PFSK-1 (cell line): ENCODE measurements around the gene TPBGL.

Experiments used
- POLR2AphosphoS5 ChIP-seq: IDR thresholded peaks from 2 replicates; pipeline ENCODE4 v1.6.1; 2012; ENCODE audit warnings: low read depth, mild to moderate bottlenecking, control low read depth, low read length, moderate library complexity
- TAF1 ChIP-seq: IDR thresholded peaks from 2 replicates; pipeline ENCODE4 v1.6.1; 2012; ENCODE audit warnings: low read length, control low read depth, borderline replicate concordance; ENCODE audit not compliant: insufficient read depth
- TF ChIP-seq, protein P1 (sequence below), 2 experiments: IDR thresholded peaks; 2 replicates each; pipeline versions ENCODE4 v1.6.1 to v1.8.0; 2011 to 2012; ENCODE audit warnings: low read depth in 2 of 2, low read length in 2 of 2, control low read depth in 1 of 2, inconsistent platforms in 1 of 2, mild to moderate bottlenecking in 1 of 2, moderate library complexity in 1 of 2; ENCODE audit not compliant: insufficient read depth in 1 of 2

DNA sequence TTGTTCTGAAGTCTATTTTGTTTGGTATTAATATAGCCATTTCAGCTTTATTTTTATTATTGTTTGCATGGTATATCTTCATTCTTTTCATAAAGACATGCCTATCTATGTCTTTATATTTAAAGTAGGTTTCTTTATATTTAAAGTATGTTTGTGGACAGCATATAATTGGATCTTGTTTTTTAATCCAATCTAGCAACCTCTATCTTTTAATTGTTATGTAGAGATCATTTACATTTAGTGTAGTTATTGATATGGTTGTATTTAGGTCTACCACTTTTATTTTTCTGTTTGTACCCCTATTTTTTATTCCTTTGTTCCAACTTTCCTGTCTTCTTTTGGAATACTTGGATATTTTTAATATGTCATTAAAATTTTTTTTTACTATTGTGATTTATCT, 13.8 kb downstream of the TPBGL start:
- TF ChIP-seq TAF1 (no peak), POLR2AphosphoS5 (no peak)
- TF ChIP-seq, protein P1, sequence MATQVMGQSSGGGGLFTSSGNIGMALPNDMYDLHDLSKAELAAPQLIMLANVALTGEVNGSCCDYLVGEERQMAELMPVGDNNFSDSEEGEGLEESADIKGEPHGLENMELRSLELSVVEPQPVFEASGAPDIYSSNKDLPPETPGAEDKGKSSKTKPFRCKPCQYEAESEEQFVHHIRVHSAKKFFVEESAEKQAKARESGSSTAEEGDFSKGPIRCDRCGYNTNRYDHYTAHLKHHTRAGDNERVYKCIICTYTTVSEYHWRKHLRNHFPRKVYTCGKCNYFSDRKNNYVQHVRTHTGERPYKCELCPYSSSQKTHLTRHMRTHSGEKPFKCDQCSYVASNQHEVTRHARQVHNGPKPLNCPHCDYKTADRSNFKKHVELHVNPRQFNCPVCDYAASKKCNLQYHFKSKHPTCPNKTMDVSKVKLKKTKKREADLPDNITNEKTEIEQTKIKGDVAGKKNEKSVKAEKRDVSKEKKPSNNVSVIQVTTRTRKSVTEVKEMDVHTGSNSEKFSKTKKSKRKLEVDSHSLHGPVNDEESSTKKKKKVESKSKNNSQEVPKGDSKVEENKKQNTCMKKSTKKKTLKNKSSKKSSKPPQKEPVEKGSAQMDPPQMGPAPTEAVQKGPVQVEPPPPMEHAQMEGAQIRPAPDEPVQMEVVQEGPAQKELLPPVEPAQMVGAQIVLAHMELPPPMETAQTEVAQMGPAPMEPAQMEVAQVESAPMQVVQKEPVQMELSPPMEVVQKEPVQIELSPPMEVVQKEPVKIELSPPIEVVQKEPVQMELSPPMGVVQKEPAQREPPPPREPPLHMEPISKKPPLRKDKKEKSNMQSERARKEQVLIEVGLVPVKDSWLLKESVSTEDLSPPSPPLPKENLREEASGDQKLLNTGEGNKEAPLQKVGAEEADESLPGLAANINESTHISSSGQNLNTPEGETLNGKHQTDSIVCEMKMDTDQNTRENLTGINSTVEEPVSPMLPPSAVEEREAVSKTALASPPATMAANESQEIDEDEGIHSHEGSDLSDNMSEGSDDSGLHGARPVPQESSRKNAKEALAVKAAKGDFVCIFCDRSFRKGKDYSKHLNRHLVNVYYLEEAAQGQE (IDR thresholded peaks at IDR 0.05; ENCODE audit: insufficient read depth in 1 of 2, low read depth in 2 of 2, low read length in 2 of 2) = no peak
